Adipose tissue (tissue), 3 donors: ENCODE data around the gene KIF20B. TPM values are rescaled to one million over a fixed set of nuclear protein-coding genes. Genes with fewer than 3 reads are reported as not detected.
"Not testable (repeated sequence)": the region's sequence is repeated elsewhere in the genome, so short reads cannot be mapped to it uniquely, and the experiment has no call there.

Experiments
- H3K27ac ChIP-seq: one replicate; pipeline ENCODE4 v1.5.1; 2013; ENCODE audit warnings: low read depth, low read length
- WGBS, 3 donors: extraction: QIAGEN DNeasy Blood & Tissue Kit; methylation state at CpG; one replicate each; pipeline ENCODE4 v1.1.7; 2013; 5-methylcytosine and 5-hydroxymethylcytosine counted together
- polyA plus RNA-seq, 3 donors: library from polyadenylated mRNA; stranded (reverse); fragments of 200-250 nt; gene quantifications; one replicate each; pipeline ENCODE4 v1.2.3, GENCODE V29; 2013
- donor health status: healthy with polysubstance abuse.
- donor health status: Bipolar disorder and iron deficiency.
- donor health status: healthy.

KIF20B gene
- polyA plus RNA-seq, 3 donors, result 0.48 to 1.0 (median 0.67) TPM

- 56 to 97% (median 95%) methylated on average over 1 of the region's 1 CpG for WGBS, 3 donors
- no peak overlapping the region for H3K27ac ChIP-seq
Measured at GRCh38 chr10:89744026-89744425, 42.6 kb downstream of the KIF20B start.

- no peak overlapping the region for H3K27ac ChIP-seq
- 89 to 98% (median 95%) methylated on average over 7 of the region's 7 CpGs for WGBS, 3 donors
Measured at GRCh38 chr10:89745903-89746302, 44.5 kb downstream of the KIF20B start.

GRCh38 chr10:89750441-89750840, 49.1 kb downstream of the KIF20B start:
- no peak overlapping the region for H3K27ac ChIP-seq
- 87 to 94% (median 88%) methylated on average over 1 of the region's 1 CpG for WGBS, 3 donors

GRCh38 chr10:89755374-89755773, 54.0 kb downstream of the KIF20B start:
- H3K27ac ChIP-seq, result no peak overlapping the region
- 83 to 93% (median 83%) methylated on average over 2 of the region's 2 CpGs for WGBS, 3 donors

- WGBS, 3 donors, result 83 to 99% (median 94%) methylated on average over 1 of the region's 1 CpG
- no peak overlapping the region for H3K27ac ChIP-seq
Measured at GRCh38 chr10:89759531-89759930, 58.1 kb downstream of the KIF20B start.

- 98 to 100% (median 100%) methylated on average over 1 of the region's 1 CpG for whole genome bisulfite sequencing, 3 donors
Measured at GRCh38 chr10:89763671-89764070, 62.3 kb downstream of the KIF20B start.

GRCh38 chr10:89771684-89772083, 70.3 kb downstream of the KIF20B start:
- WGBS, 3 donors, result 95 to 97% (median 96%) methylated on average over 5 of the region's 5 CpGs
- no peak overlapping the region for H3K27ac ChIP-seq

More at GRCh38 chr10:89763671-89764070, 62.3 kb downstream of the KIF20B start:
- not testable (repeated sequence) for H3K27ac ChIP-seq

GRCh38 chr10:89773081-89773480, 71.7 kb downstream of the KIF20B start:
- H3K27ac ChIP-seq, result no peak overlapping the region
- 45 to 96% (median 92%) methylated on average over 1 of the region's 1 CpG for WGBS, 3 donors

GRCh38 chr10:89776665-89777064, 75.3 kb downstream of the KIF20B start:
- H3K27ac ChIP-seq, result no peak overlapping the region

- no peak overlapping the region for H3K27ac ChIP-seq
- 90 to 94% (median 93%) methylated on average over 2 of the region's 2 CpGs for WGBS, 3 donors
Measured at GRCh38 chr10:89782470-89782869, 81.1 kb downstream of the KIF20B start.

GRCh38 chr10:89783406-89783805, 82.0 kb downstream of the KIF20B start:
- no peak overlapping the region for H3K27ac ChIP-seq

GRCh38 chr10:89785095-89785494, 83.7 kb downstream of the KIF20B start:
- no peak overlapping the region for H3K27ac ChIP-seq
- WGBS, 3 donors, result 94 to 99% (median 96%) methylated on average over 3 of the region's 3 CpGs

GRCh38 chr10:89789188-89789877, 87.9 kb downstream of the KIF20B start:
- no peak overlapping the region for H3K27ac ChIP-seq

GRCh38 chr10:89792187-89792586, 90.8 kb downstream of the KIF20B start:
- 63 to 76% (median 73%) methylated on average over 2 of the region's 2 CpGs for WGBS, 3 donors
- H3K27ac ChIP-seq, result no peak overlapping the region

More at GRCh38 chr10:89789188-89789877, 87.9 kb downstream of the KIF20B start:
- 74 to 86% (median 78%) methylated on average over 7 of the region's 7 CpGs for WGBS, 3 donors

- 22 to 33% (median 26%) methylated on average over 3 of the region's 3 CpGs for WGBS, 3 donors
- H3K27ac ChIP-seq, result no peak overlapping the region
Measured at GRCh38 chr10:89793649-89794254, 92.4 kb downstream of the KIF20B start.

- 59 to 75% (median 60%) methylated on average over 1 of the region's 1 CpG for WGBS, 3 donors
Measured at GRCh38 chr10:89795840-89796239, 94.5 kb downstream of the KIF20B start.

GRCh38 chr10:89798092-89798491, 96.7 kb downstream of the KIF20B start:
- 49 to 79% (median 77%) methylated on average over 2 of the region's 2 CpGs for WGBS, 3 donors
- H3K27ac ChIP-seq, result no peak overlapping the region

More at GRCh38 chr10:89795840-89796239, 94.5 kb downstream of the KIF20B start:
- no peak overlapping the region for H3K27ac ChIP-seq

- WGBS, 3 donors, result 63 to 79% (median 77%) methylated on average over 2 of the region's 2 CpGs
Measured at GRCh38 chr10:89799573-89799972, 98.2 kb downstream of the KIF20B start.

GRCh38 chr10:89805599-89806013, 104.2 kb downstream of the KIF20B start:
- 56 to 71% (median 65%) methylated on average over 2 of the region's 2 CpGs for WGBS, 3 donors
- H3K27ac ChIP-seq, result no peak overlapping the region

More at GRCh38 chr10:89799573-89799972, 98.2 kb downstream of the KIF20B start:
- H3K27ac ChIP-seq, result no peak overlapping the region

GRCh38 chr10:89808842-89809241, 107.5 kb downstream of the KIF20B start:
- no peak overlapping the region for H3K27ac ChIP-seq
- 39 to 71% (median 58%) methylated on average over 2 of the region's 2 CpGs for WGBS, 3 donors
